OCI-LY3 (cell line): ENCODE measurements around the gene OR52D1.

Experiments
- H2AFZ ChIP-seq: fragments of 200-600, 300-600 bp; shearing (Covaris generic); 2 replicates; pipeline ENCODE4 v1.6.0; 2014; ENCODE audit warnings: antibody characterized with exemption, low read depth, low read length
- H3K27ac ChIP-seq: fragments of 200-600, 300-600 bp; sonication (generic); 2 replicates; pipeline ENCODE4 v1.5.1; 2014; ENCODE audit warnings: mild to moderate bottlenecking, low read length, moderate library complexity, mixed read lengths
- H3K27me3 ChIP-seq: fragments of 200-600, 300-600 bp; sonication (generic); 2 replicates; pipeline ENCODE4 v1.6.1; 2014; ENCODE audit warnings: low read depth, low read length, mixed read lengths
- H3K36me3 ChIP-seq: fragments of 200-600, 300-600 bp; sonication (generic); replicated peaks from 2 replicates; pipeline ENCODE3; 2014; ENCODE audit warnings: low read depth, low read length, mixed read lengths
- H3K4me1 ChIP-seq: fragments of 300-600, 200-600 bp; sonication (generic); 2 replicates; pipeline ENCODE4 v1.6.1; 2014; ENCODE audit warnings: low read length, mixed read lengths
- H3K4me2 ChIP-seq: fragments of 200-600, 300-600 bp; sonication (generic); 2 replicates; pipeline ENCODE4 v1.6.1; 2014; ENCODE audit warnings: low read length, mixed read lengths
- H3K4me3 ChIP-seq: fragments of 300-600, 200-600 bp; sonication (generic); 2 replicates; pipeline ENCODE4 v1.5.1; 2014; ENCODE audit warnings: antibody characterized with exemption, mild to moderate bottlenecking, low read length, moderate library complexity
- H3K79me2 ChIP-seq: fragments of 300-600, 200-600 bp; shearing (Covaris generic); 2 replicates; pipeline ENCODE4 v1.6.1; 2014; ENCODE audit warnings: mild to moderate bottlenecking, low read length, mixed read lengths
- H3K9ac ChIP-seq: fragments of 300-600, 200-600 bp; shearing (Covaris generic); 2 replicates; pipeline ENCODE4 v1.6.0; 2014; ENCODE audit warnings: mild to moderate bottlenecking, low read length, moderate library complexity
- H3K9me3 ChIP-seq: fragments of 200-600, 300-600 bp; shearing (Covaris generic); 2 replicates; pipeline ENCODE4 v1.6.1; 2014; ENCODE audit warnings: low read length, mixed read lengths; ENCODE audit not compliant: insufficient read depth
- H4K20me1 ChIP-seq: fragments of 200-600, 300-600 bp; sonication (generic); 2 replicates; pipeline ENCODE4 v1.6.1; 2016; ENCODE audit warnings: low read length, mixed read lengths; ENCODE audit not compliant: insufficient read depth
- EZH2phosphoT487 ChIP-seq: fragments of 200-600 bp; shearing (Covaris generic); IDR thresholded peaks from 2 replicates; pipeline ENCODE4 v1.6.1; 2018; ENCODE audit warnings: antibody characterized with exemption, mixed run types, low read depth
- TF ChIP-seq, protein P1 (sequence below): fragments of 200-600, 300-600 bp; sonication (generic); IDR thresholded peaks from 2 replicates; pipeline ENCODE4 v1.5.1; 2014; ENCODE audit warnings: antibody characterized with exemption, low read length, low read depth

The OR52D1 gene

DNA sequence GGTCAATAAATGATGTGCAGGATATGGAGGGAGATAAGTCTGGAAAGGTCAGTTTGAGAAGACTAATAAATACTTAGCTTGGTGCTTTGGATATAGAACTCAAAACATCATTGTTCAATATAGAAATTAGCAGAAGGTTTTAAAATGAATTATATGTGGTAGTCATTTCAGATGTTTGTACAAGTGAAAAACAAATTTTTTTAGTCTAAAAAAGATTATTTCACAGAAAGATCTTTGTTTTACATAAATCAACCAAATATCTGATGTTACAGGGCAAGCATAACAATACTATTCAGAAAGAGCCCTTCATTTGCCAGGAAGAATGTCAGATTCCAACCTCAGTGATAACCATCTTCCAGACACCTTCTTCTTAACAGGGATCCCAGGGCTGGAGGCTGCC is at the start of gene OR52D1:
TSS of gene OR52D1 (plus strand) at position 301 of the 400 bp plus-strand sequence. CDS start at position 323, 22 bp downstream.
- TF ChIP-seq, protein P1, sequence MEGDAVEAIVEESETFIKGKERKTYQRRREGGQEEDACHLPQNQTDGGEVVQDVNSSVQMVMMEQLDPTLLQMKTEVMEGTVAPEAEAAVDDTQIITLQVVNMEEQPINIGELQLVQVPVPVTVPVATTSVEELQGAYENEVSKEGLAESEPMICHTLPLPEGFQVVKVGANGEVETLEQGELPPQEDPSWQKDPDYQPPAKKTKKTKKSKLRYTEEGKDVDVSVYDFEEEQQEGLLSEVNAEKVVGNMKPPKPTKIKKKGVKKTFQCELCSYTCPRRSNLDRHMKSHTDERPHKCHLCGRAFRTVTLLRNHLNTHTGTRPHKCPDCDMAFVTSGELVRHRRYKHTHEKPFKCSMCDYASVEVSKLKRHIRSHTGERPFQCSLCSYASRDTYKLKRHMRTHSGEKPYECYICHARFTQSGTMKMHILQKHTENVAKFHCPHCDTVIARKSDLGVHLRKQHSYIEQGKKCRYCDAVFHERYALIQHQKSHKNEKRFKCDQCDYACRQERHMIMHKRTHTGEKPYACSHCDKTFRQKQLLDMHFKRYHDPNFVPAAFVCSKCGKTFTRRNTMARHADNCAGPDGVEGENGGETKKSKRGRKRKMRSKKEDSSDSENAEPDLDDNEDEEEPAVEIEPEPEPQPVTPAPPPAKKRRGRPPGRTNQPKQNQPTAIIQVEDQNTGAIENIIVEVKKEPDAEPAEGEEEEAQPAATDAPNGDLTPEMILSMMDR = no peak
- TF ChIP-seq EZH2phosphoT487 = no peak
- H3K4me2 ChIP-seq = no peak within 1 kb of the TSS
- no peaks in the 10 kb centered on the region for H3K9me3 ChIP-seq
- no peak within 1 kb of the TSS for H3K4me3 ChIP-seq
- no peak within 1 kb of the TSS for H3K9ac ChIP-seq
- no peaks in the 10 kb centered on the region for H3K79me2 ChIP-seq
- H4K20me1 ChIP-seq = no peaks in the 10 kb centered on the region
- H3K27ac ChIP-seq = no peak within 1 kb of the TSS
- H2AFZ ChIP-seq = no peak within 1 kb of the TSS
- H3K27me3 ChIP-seq = 0 out of 2 replicates have a peak, but pooled peaks cover 7% of the 10 kb centered on the region
- H3K4me1 ChIP-seq = peaks cover 4% of the 10 kb centered on the region; the same call in 1 of the 2 replicates
- no peaks in the 10 kb centered on the region for H3K36me3 ChIP-seq

DNA sequence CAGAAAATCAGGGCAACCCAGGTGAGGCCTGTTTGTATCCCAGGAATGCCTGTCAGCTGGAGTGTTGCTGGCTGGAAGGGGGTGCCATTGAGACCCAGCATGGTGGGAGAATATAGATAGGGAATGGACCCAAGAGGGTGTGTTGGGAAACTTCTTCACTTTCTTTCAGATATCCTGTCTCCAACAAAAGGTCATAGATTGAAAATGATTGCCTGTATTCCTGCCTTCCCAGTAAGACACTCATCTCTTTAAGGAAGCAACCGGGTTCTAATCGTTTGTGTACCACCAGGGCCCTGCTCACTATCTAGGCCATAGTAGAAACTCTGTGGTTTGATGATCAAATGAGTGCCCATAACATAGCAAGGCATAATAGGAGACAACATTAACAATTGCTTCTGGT is 47.1 kb upstream of the OR52D1 start, which contains the start of gene OR51I1:
TSS of gene OR51I1 (minus strand) at position 101 of the 400 bp plus-strand sequence. CDS start at position 101, 0 bp downstream.
- Histone ChIP-seq H3K9ac (no peak within 1 kb of the TSS), H3K27me3 (no peaks in the 10 kb centered on the region; the same call in 1 of the 2 replicates), H3K4me1 (no peaks in the 10 kb centered on the region), H3K79me2 (no peaks in the 10 kb centered on the region), H2AFZ (no peak within 1 kb of the TSS), H3K27ac (no peak within 1 kb of the TSS), H3K9me3 (no peaks in the 10 kb centered on the region), H3K36me3 (no peaks in the 10 kb centered on the region), H3K4me2 (no peak within 1 kb of the TSS), H4K20me1 (no peaks in the 10 kb centered on the region), H3K4me3 (no peak within 1 kb of the TSS)
- no peak for TF ChIP-seq EZH2phosphoT487
- TF ChIP-seq, protein P1 = no peak

DNA sequence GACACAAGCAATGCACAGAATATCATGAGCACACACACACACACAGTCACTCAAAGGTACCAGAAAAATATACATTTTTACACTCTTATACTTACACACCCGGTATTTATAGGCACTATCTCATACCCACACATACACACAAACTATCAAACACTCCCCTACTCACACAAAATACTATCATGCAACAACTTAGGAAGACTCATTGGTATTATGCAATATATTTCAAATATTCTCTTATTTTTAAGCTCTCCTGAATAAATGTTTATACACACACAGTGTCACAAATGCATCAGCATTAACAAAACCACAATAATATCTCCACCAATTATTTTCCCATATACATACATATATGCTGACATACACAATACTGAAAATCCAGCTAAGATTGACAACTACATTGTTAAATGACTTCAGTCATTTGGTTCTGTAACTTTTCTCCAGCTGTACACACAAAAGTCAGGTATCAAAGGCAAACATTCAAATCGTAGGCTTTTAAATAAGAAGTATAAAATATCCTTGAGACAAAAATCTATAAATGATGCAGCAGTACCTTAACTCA is 44.6 kb upstream of the OR52D1 start:
- Histone ChIP-seq H3K9ac (no peak overlapping the region), H3K4me2 (no peak overlapping the region), H3K36me3 (no peaks in the 10 kb centered on the region), H3K79me2 (no peaks in the 10 kb centered on the region), H2AFZ (no peak overlapping the region), H3K27ac (no peak overlapping the region), H3K4me3 (no peak overlapping the region), H3K27me3 (peaks cover under 1% of the 10 kb centered on the region; the same call in 1 of the 2 replicates), H3K9me3 (no peaks in the 10 kb centered on the region), H4K20me1 (no peaks in the 10 kb centered on the region), H3K4me1 (no peaks in the 10 kb centered on the region)
- TF ChIP-seq, protein P1 = no peak
- no peak for TF ChIP-seq EZH2phosphoT487

DNA sequence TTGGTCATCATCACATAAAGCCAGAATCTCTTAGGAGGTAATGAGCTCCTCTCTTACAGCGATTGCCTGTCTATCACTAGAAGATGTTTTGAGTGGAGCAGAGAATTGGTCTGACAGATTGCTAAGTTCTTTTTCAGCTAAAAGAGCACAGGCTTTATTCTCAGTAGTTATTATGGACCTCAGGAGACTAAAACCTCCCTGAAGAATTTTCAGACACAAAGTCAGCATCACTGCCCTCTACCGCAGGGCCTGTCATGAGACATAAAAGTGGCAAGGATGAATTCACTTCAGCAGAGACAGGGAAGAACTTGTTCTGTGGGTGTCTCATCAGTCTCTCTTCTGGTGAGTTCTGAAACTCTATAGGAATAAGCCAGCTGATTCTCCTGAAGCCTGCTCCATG is 39.5 kb upstream of the OR52D1 start, which contains the start of gene OR51I2:
TSS of gene OR51I2 (plus strand) at position 301 of the 400 bp plus-strand sequence. CDS start 4,166 bp downstream, outside the sequence.
- Histone ChIP-seq H3K79me2 (no peaks in the 10 kb centered on the region), H3K27me3 (peaks cover 6% of the 10 kb centered on the region; the same call in 1 of the 2 replicates), H3K9ac (no peak within 1 kb of the TSS), H3K9me3 (no peaks in the 10 kb centered on the region), H3K27ac (no peak within 1 kb of the TSS), H3K36me3 (no peaks in the 10 kb centered on the region), H3K4me3 (no peak within 1 kb of the TSS), H3K4me2 (no peak within 1 kb of the TSS), H3K4me1 (no peaks in the 10 kb centered on the region), H2AFZ (no peak within 1 kb of the TSS), H4K20me1 (no peaks in the 10 kb centered on the region)
- no peak for TF ChIP-seq EZH2phosphoT487
- TF ChIP-seq, protein P1 = no peak
